Right ventricle myocardium superior (tissue), 1 donor: ENCODE data around the gene CNPY3. TPM values are rescaled to one million over a fixed set of nuclear protein-coding genes. Genes with fewer than 3 reads are reported as not detected.

Experiments used
- ATAC-seq: fragments of 200-7000 bp; cut with Tn5 transposase; one replicate; pipeline ENCODE4 v1.9.1; 2020; ENCODE audit warnings: mild to moderate bottlenecking; ENCODE audit not compliant: poor library complexity
- DNase-seq: peaks from one replicate; pipeline ENCODE4 v3.0.0-alpha.2; 2020
- intact Hi-C: fragments of 100-400 bp; cut with DNase I; formaldehyde crosslinking; loops from one replicate; pipeline ENCODE4 v1.11.2; 2022
- total RNA-seq: library from RNA; stranded (reverse); fragmentation: NEBNext Ultra II Directional; extraction: Animal tissue kit (Norgen Biotek cat#: 25700); gene quantifications from one replicate; pipeline ENCODE4 v1.2.1, GENCODE V29; 2021
- donor health status: DM: no; HTN: yes; CAD: no; lungs with severe emphysema.

Gene CNPY3
- total RNA-seq, 1 donor from 2014 or later = 20.6 TPM

DNA sequence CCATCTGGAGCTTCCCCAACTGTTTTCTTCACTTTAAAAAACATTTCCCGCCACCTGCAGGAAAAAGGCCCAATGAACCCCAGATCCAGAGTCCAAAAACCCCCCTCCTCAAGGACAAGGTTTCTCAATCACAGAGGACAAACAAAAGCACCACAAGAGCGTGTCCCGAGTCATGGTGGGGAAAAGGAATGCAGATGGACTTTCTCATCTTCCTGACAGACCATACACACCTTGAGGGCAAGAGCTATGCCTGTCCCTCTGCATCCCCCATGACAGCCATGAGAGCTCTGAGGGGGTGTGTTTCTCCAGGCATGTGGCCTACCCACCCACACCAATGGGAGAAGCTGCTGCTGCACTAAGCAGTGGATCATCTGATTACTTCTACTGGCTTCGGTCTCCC, 40.7 kb downstream of the CNPY3 start:
- ATAC-seq (no peak), DNase-seq (no peak)
- intact Hi-C loops = loop anchor here (10.0 kb wide), 1 partner anchor 65 kb away; no protein-coding TSS in a partner anchor

DNA sequence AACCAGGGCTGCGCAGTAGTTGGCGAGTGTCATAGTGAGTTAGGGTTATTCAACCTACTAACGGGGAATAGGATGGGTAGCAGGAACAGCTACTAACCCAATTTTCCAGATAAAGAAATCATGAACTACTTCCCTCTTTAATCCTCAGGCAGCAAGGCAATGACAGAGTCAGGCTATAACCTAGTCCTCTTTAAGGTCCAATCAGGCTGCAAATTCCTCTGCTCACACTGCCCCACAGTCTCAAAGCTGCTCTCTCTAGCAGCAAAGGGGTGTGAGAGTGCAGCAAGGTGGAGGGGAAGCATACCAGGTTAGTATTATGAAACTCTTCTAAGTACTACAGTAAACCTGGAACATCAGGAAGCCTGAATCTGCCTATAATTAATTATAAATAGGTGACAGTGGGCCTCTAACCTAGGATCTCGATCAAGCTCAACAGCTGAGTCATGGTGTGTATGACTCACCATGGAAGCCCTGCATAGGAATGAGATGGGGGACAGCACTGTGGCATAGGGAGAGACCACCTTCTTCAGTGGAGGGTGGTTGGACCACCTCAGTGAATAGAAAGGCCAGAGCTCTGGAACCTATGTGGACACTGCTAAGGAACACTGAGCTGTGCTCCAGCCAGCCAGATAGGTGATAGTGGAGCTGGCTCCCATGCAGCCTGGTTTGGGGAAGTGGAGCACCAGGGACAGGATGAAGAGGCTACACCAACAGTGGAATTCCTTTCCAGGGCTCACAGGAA, 41.8 kb downstream of the CNPY3 start:
- DNase-seq = no peak
- ATAC-seq = no peak
- intact Hi-C loops = loop anchor here (10.0 kb wide), 1 partner anchor 66 kb away; no protein-coding TSS in a partner anchor

DNA sequence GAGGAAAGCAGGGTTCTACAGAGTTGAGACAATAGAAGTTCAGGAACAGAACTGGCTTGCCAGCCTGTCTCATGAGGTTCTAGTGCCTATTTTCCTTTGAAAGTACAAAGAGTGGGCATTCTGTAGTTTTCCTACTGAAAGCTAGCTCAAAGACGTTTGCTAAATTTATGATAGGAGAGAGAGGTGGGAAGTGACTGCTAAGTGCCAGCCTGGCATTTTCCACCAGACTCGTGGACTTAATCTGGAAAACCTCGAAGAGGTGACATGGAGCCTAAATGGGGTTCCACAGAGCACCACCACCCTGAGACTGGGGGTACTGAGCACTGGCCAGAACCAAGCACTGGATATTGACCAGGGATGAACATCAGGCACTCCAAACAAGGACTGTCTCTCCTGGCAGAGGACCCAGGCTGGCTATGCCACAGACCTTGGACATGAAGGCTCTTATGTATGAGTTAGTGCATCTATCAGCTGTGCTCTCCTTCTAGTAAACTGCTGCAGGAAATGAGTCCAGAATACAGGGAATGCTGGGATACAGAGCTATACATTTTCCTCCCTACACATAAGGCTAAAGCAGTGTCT, 42.6 kb downstream of the CNPY3 start:
- intact Hi-C loops = loop anchor here (10.0 kb wide), 1 partner anchor 67 kb away; no protein-coding TSS in a partner anchor
- ATAC-seq (no peak), DNase-seq (no peak)

DNA sequence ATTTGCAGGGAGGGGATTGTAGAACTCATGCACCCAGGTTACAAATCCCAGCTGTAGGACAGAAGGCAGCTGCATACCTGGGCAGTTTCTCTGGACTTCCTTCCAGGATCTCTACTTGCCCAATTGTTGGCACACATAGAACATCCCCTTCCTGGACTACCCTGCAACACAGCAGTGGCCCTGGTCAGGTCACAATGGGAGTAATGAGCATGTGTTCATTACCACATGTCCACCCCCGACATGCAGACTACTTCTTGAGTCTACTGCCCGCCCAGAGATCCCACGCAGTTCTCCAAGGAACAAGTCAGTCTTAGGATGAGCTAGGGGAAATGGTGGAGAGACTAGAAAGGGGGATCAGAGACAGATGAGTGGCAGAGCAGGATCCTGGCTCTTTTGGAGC, 44.6 kb downstream of the CNPY3 start:
- DNase-seq = no peak
- intact Hi-C loops = loop anchor here (10.0 kb wide), 1 partner anchor 69 kb away; no protein-coding TSS in a partner anchor
- ATAC-seq = no peak

DNA sequence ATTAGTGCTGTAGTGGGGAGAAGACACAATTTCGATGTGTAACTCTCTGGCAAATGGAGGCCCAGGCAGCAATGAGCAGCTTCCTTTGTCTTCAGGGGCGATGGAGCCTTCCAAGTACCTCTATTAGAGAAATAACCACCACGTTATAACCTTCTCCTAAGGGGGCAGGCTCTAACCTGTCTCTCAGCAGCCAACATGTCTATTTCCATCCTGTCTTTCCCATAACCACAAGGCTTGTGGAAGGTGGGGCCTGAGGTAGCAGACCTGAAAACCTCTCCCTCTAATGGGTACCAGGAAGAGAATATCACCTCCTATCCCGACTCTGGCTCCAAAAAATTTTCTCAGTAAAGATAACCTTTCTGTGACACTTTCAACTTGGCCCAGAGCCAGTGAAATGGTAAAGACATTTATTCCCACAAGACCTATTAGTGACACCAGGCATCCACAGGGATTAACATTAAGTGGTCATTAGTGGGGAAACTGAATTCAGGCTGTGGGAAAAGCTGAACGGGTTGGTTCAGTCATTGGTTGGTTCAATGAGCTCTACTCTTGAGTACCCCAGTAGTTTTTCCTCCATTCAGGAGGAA, 45.7 kb downstream of the CNPY3 start:
- DNase-seq = no peak
- intact Hi-C loops = loop anchor here (10.0 kb wide), 1 partner anchor 70 kb away; no protein-coding TSS in a partner anchor
- ATAC-seq = no peak

DNA sequence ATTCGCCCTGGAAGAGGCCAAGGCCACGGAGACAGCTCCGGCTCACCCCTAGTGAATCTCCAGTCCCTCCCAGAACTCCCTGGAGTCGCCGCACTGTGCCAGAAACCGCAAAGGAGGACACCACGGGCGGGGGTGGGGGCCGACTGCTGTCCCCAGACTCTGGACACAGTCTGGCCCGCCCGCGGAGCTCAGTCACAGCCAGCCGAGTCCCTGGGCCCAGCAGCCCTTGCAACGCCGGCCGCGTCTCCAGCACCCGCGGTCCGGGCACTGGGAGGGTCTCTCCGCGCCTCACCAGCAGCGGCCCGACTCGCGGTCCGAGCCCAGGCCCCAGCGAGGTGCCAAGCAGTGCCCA, 49.2 kb downstream of the CNPY3 start:
- ATAC-seq (peak; percentile 15), DNase-seq (peak; percentile 55)
- intact Hi-C loops = loop anchor here (10.0 kb wide), 1 partner anchor 74 kb away; no protein-coding TSS in a partner anchor

DNA sequence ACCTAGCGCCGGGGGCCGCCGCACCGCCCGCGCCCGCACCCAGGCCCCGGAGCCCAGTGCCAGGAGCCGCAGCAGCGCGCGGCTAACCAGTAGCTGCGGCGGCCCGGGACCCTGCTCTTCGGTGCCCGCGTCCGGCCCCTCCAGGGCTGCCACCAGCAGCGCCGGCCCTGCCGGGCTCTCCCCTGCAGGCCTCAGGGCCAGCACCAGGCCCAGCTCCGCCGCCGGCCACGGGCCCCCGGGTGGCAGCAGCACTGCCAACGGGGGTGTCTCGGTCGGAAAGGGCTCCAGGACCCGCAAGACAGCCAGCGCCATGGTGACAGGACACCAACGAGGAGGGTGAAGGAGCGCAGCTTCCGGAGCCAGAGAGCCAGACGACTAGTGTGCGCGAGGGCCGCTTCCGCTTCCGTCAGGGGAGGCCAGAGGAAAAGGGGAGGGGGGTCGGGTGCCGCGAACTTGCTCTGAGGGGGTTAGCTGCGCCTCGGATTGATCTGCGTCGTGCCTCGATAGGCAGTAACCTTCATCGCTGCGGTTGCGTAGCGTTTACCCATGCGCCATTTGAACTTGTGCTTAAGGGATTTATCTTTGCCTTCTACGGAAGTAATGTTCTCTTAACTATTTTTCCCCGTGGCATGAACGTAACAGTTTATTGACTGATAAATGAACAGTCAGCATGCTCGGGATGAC, 49.7 kb downstream of the CNPY3 start, which contains the start of gene PEX6:
TSS of gene PEX6 (minus strand) at position 343 of the 684 bp plus-strand sequence. CDS start at position 312, 31 bp downstream.
- DNase-seq (peak; percentile 96), ATAC-seq (peak; percentile 96)
- intact Hi-C loops = loop anchor here (10.0 kb wide), 1 partner anchor 74 kb away; no protein-coding TSS in a partner anchor

DNA sequence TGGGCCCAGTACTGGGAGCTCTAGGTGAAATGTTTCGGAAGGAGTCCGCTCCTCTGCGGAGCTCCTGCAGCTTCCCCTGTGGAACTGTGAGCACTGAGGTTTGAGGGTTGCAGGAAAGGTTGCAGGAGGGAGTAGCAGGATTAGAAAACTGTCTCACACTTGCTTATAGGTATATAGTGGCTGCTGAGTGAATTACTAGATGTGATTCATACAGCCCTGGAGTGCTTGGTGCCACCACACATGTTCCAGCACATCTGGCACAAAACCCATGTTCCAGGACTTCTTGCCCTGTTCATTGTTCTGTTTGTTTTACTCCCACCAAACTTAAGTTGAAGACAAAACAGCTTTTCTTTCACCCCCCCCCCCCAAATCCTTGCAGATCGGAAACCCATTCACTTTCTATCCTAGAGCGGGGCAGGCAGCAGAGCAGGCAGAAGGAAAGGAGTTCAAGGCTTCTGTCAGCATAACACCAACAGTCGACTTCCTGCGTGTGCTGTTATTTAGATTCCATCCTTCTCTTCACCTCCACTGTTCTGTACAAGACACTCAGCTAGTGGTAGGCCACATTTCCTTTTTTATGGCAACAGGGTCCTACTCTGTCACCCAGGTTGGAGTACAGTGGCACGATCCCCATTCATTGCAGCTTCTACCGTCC, 50.4 kb downstream of the CNPY3 start:
- DNase-seq (peak; percentile 13), ATAC-seq (peak; percentile 5)
- intact Hi-C loops = loop anchor here (10.0 kb wide), 1 partner anchor 75 kb away; no protein-coding TSS in a partner anchor

DNA sequence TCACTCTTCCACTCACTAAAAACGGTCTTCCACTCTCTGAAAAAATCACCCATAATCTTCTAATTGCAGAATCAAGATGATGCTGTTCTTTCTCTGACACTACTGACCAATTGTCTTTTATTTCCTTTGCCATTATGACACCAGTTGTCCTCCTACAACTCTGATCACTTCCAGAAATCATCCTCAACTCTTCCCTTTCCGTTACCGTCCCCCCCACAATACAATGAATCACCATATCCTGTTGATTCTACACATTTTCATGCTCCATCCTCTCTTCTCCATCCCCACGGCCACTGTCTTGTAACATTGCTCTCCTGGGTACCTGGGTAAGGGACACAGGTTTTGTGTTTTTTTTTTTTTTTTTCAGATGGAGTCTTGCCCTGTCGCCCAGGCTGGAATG, 52.6 kb downstream of the CNPY3 start:
- intact Hi-C loops = no loop called here
- no peak for ATAC-seq
- DNase-seq = peak; percentile 28

DNA sequence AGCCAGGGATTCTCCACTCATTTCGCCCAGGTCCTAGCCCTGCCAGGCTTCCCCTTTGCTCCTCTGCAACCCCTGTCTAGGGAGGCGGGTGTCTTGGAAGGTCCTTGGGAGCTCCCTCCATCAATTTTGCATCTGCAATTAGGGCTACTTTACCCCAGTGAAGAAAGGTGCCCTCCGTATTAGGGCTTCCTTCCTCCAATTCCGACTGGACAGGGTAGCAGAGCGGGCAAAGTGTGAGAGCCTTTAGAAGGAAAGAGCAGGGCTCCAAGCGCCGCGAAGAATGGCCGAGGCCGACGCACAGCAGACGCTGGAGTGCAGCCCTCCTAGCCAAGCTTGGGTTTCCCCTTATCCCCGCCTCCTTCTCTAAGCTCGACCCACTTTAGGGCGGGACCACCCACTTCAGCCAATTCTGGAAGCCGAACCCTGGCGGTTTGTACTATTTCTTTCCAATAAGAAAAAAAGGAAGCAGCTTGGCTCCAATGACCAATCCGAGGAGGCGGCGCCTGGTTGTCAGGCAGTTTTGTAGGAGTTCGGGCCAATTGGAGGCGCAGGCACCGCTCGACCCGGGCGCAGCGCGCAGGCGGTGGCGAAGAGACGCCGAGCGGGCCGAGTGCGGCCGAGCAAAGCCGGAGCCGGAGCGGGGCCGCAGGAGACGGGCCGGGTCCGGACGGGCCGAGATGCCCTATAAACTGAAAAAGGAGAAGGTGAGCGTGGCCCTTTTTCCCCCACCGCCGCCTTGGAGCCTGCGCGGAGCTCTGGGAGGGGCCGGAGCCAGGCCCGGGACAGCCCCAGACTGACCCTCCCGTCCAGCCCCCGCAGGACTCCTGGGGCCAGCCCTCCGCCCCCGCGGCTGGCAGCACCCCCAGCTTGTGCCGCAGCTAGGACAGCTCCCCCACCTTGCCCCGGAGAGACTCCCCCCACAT, 55.0 kb downstream of the CNPY3 start, which contains the start of gene PPP2R5D:
TSS of gene PPP2R5D (plus strand) at position 570 of the 923 bp plus-strand sequence. CDS start at position 678, 108 bp downstream.
- DNase-seq (peak; percentile 98), ATAC-seq (peak; percentile 96)
- intact Hi-C loops = loop anchor here (2.0 kb wide), 1 partner anchor 29 kb away; the partner anchor contains the start of gene MEA1

DNA sequence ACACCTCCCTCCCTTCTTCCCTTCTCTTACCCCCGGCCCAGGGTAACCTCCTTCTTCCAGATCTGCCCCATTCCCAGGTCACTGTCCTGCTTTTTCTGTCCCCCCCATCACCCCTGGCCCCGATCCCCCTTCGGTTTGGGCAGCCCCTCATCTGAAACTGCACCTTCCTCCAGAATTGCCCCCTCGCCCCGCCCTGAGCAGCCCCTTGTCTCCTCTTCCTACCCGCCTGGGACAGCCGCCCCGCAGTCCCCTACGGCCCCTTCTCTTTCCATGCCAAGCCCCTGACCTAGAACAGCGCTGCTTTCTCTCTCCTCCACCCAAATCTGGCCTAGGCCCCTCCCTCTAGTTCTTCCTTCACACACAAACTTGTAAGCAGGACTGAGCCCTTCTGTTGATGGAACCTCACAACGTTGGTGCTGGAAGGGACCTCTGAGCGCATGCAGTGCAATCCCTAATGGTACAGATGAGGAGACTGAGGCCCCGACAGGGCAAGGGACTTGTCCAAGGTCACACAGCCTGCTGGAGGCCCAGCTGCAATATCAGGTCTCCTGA, 55.7 kb downstream of the CNPY3 start:
- intact Hi-C loops = loop anchor here (2.0 kb wide), 1 partner anchor 28 kb away; the partner anchor contains the start of gene MEA1
- DNase-seq = no peak

DNA sequence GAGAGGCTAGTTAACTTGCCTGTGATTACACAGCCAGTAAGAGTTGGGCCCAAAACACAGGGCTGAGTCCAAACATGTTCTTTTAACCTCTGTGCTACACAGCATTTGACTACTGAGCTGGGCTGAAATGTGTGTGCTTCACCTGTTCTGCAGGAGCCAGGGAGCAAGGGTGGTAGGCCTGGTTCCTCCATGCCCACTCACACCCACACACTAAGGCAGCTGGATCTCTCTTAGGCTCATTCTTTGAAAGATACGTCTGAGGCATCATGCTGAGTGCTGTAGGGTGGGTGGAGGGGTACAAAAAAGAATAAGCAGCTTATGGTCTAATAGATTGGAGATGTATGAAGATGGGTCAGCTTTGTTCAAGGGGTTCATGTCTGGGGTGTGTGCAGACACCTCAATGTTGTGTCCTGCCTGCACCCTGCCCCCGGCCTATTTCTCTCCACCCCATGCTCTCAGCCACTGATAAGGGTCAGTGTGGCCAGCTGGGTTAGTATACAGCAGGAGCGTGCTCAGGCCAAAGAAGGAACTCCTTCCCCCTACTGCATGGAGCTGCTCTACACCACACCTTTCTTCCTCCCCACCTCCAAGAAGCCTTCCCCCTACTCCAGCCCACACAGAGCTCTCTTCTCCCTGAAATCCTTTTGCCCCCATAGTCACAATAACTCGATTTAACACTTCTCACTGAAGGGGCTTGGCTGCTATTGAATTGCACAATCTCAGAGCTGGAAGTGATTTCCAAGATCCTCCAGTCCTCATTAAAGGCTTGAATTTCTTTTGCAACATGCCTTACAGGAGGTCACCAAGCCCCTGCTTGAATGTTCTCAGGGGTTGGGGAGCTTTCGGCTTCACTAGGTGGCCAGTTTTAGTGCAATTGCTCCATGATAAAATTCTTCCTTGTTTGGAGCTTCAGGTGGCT, 58.5 kb downstream of the CNPY3 start:
- DNase-seq = peak; percentile 27
- ATAC-seq = no peak
- intact Hi-C loops = no loop called here

More for the DNA sequence above, 55.7 kb downstream of the CNPY3 start:
- peak; percentile 6 for ATAC-seq

DNA sequence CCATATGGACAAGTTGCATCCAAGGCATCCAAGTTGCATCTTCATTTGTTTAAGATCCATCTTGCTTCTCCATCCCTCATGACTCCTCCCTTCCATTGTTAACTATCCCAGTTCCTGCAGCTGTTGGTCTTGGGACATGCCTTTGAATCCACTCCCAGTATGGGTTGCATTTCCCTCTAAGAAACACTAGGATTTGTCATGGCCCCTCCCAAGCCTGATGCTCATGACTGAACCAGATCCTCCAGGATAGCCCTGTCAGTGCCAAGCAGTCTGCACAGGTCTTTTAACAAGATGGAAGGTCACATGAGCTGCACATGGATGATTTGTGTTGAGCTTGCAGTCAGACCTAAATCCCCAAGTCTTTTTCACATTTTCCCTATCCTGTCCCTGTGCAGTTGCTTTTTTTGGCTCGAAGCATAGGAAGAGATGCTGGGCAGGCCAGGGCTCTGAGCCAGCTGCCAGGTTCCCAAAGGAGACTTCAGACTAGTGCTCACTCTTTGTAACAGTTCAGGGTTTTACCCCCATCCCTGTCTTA, 59.3 kb downstream of the CNPY3 start:
- no peak for ATAC-seq
- intact Hi-C loops = no loop called here
- peak; percentile 43 for DNase-seq
